ENCODE measurements around the gene CYP26C1. TPM values are rescaled to one million over a fixed set of nuclear protein-coding genes. Genes with fewer than 3 reads are reported as not detected.

CYP26C1 gene
- total RNA-seq, 2 donors from 2014 or later = not detected

GRCh38 chr10:93087846-93088245 lies 27.2 kb downstream of the CYP26C1 start:
- H3K9ac ChIP-seq (ENCODE audit: low read depth in 2 of 2, low read length in 2 of 2) = no peak overlapping the region
- H3K9me3 ChIP-seq = no peaks in the 10 kb centered on the region
- no peak for TF ChIP-seq CTCF (IDR thresholded peaks at IDR 0.05)
- H3K27me3 ChIP-seq = no peaks in the 10 kb centered on the region
- H3K4me1 ChIP-seq = no peaks in the 10 kb centered on the region
- no peaks in the 10 kb centered on the region for H3K36me3 ChIP-seq
- intact Hi-C loops (cut with DNase I) = no loop called here
- no peak for DNase-seq
- H3K4me3 ChIP-seq = no peak overlapping the region
- H3K27ac ChIP-seq = no peak overlapping the region

GRCh38 chr10:93088466-93088865 lies 27.9 kb downstream of the CYP26C1 start:
- H3K27me3 ChIP-seq = no peaks in the 10 kb centered on the region
- no peak overlapping the region for H3K27ac ChIP-seq
- H3K36me3 ChIP-seq = no peaks in the 10 kb centered on the region
- H3K9ac ChIP-seq (ENCODE audit: low read depth in 2 of 2, low read length in 2 of 2) = no peak overlapping the region
- no peaks in the 10 kb centered on the region for H3K4me1 ChIP-seq
- no peak overlapping the region for H3K4me3 ChIP-seq
- TF ChIP-seq CTCF (IDR thresholded peaks at IDR 0.05) = no peak
- intact Hi-C loops (cut with DNase I) = no loop called here
- peak; percentile 9 for DNase-seq
- H3K9me3 ChIP-seq = no peaks in the 10 kb centered on the region

- intact Hi-C loops (cut with DNase I) = no loop called here
- DNase-seq = no peak
- H3K4me3 ChIP-seq = no peak overlapping the region
- no peaks in the 10 kb centered on the region for H3K36me3 ChIP-seq
- TF ChIP-seq CTCF (IDR thresholded peaks at IDR 0.05) = no peak
- no peaks in the 10 kb centered on the region for H3K27me3 ChIP-seq
- H3K27ac ChIP-seq = no peak overlapping the region
- no peaks in the 10 kb centered on the region for H3K9me3 ChIP-seq
- no peak overlapping the region for H3K9ac ChIP-seq (ENCODE audit: low read depth in 2 of 2, low read length in 2 of 2)
- no peaks in the 10 kb centered on the region for H3K4me1 ChIP-seq
Observed at GRCh38 chr10:93090619-93091018, 30.0 kb downstream of the CYP26C1 start.

GRCh38 chr10:93091960-93092359 lies 31.4 kb downstream of the CYP26C1 start:
- Histone ChIP-seq H3K4me1 (no peaks in the 10 kb centered on the region), H3K9ac (ENCODE audit: low read depth in 2 of 2, low read length in 2 of 2) (no peak overlapping the region), H3K27me3 (no peaks in the 10 kb centered on the region), H3K36me3 (no peaks in the 10 kb centered on the region), H3K4me3 (no peak overlapping the region), H3K27ac (no peak overlapping the region), H3K9me3 (no peaks in the 10 kb centered on the region)
- DNase-seq = no peak
- intact Hi-C loops (cut with DNase I) = no loop called here
- TF ChIP-seq CTCF (IDR thresholded peaks at IDR 0.05) = no peak

- Histone ChIP-seq H3K27me3 (no peaks in the 10 kb centered on the region), H3K9ac (ENCODE audit: low read depth in 2 of 2, low read length in 2 of 2) (no peak overlapping the region), H3K36me3 (no peaks in the 10 kb centered on the region), H3K4me1 (no peaks in the 10 kb centered on the region), H3K27ac (no peak overlapping the region), H3K4me3 (no peak overlapping the region), H3K9me3 (no peaks in the 10 kb centered on the region)
- peak; percentile 0 for DNase-seq
- TF ChIP-seq CTCF (IDR thresholded peaks at IDR 0.05) = no peak
- intact Hi-C loops (cut with DNase I) = no loop called here
Observed at GRCh38 chr10:93095225-93095624, 34.6 kb downstream of the CYP26C1 start.

GRCh38 chr10:93096901-93097300 lies 36.3 kb downstream of the CYP26C1 start:
- Histone ChIP-seq H3K4me3 (no peak overlapping the region), H3K4me1 (no peaks in the 10 kb centered on the region), H3K36me3 (no peaks in the 10 kb centered on the region), H3K9ac (ENCODE audit: low read depth in 2 of 2, low read length in 2 of 2) (no peak overlapping the region), H3K27ac (no peak overlapping the region), H3K9me3 (no peaks in the 10 kb centered on the region), H3K27me3 (no peaks in the 10 kb centered on the region)
- peak; percentile 4 for DNase-seq
- TF ChIP-seq CTCF (IDR thresholded peaks at IDR 0.05) = no peak
- intact Hi-C loops (cut with DNase I) = no loop called here

All from colonic mucosa (tissue), 4 donors.